ENCODE data around the gene MOK. TPM values are rescaled to one million over a fixed set of nuclear protein-coding genes. Genes with fewer than 3 reads are reported as not detected.
A peak's percentile ranks its signal among the peaks of the same experiment; 100 is the strongest.

MOK gene
- polyA plus RNA-seq (63.6 and 89.8 TPM in 2 replicates), polyA minus RNA-seq (52.1 and 54.8 TPM in 2 replicates)

- no peaks in the 10 kb centered on the region for H3K9me2 ChIP-seq (ENCODE audit: insufficient read depth, low read length)
- peak within 1 kb of the TSS; percentile 98 for H3K4me2 ChIP-seq (ENCODE audit: low read length)
- H3K27ac ChIP-seq (ENCODE audit: low read length), result peak within 1 kb of the TSS; percentile 84
- H3K36me3 ChIP-seq (ENCODE audit: insufficient read depth, low read length), result no peaks in the 10 kb centered on the region
- peak within 1 kb of the TSS; percentile 68 for H3K9ac ChIP-seq (ENCODE audit: low read length)
- no peaks in the 10 kb centered on the region for H3K27me3 ChIP-seq (ENCODE audit: insufficient read depth, low read depth, low read length)
- H4K20me1 ChIP-seq (ENCODE audit: insufficient read depth), result no peaks in the 10 kb centered on the region
- peaks cover 17% of the 10 kb centered on the region for H3K79me2 ChIP-seq (replicated peaks; ENCODE audit: insufficient read depth, low read length)
- H3F3A ChIP-seq (ENCODE audit: insufficient read depth, low read length, poor library complexity, severe bottlenecking), result no peaks in the 10 kb centered on the region
- H3K9me3 ChIP-seq (ENCODE audit: low read length), result no peaks in the 10 kb centered on the region
- TF ChIP-seq EZH2 (IDR thresholded peaks at IDR 0.05; ENCODE audit: borderline replicate concordance, insufficient read depth, low read length, poor library complexity, severe bottlenecking), result no peak
- TF ChIP-seq, protein P1, sequence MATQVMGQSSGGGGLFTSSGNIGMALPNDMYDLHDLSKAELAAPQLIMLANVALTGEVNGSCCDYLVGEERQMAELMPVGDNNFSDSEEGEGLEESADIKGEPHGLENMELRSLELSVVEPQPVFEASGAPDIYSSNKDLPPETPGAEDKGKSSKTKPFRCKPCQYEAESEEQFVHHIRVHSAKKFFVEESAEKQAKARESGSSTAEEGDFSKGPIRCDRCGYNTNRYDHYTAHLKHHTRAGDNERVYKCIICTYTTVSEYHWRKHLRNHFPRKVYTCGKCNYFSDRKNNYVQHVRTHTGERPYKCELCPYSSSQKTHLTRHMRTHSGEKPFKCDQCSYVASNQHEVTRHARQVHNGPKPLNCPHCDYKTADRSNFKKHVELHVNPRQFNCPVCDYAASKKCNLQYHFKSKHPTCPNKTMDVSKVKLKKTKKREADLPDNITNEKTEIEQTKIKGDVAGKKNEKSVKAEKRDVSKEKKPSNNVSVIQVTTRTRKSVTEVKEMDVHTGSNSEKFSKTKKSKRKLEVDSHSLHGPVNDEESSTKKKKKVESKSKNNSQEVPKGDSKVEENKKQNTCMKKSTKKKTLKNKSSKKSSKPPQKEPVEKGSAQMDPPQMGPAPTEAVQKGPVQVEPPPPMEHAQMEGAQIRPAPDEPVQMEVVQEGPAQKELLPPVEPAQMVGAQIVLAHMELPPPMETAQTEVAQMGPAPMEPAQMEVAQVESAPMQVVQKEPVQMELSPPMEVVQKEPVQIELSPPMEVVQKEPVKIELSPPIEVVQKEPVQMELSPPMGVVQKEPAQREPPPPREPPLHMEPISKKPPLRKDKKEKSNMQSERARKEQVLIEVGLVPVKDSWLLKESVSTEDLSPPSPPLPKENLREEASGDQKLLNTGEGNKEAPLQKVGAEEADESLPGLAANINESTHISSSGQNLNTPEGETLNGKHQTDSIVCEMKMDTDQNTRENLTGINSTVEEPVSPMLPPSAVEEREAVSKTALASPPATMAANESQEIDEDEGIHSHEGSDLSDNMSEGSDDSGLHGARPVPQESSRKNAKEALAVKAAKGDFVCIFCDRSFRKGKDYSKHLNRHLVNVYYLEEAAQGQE (IDR thresholded peaks at IDR 0.05; ENCODE audit: borderline replicate concordance), result peak; percentile 21
- peak; percentile 17 for TF ChIP-seq SMC3 (conservative IDR thresholded peaks at IDR 0.05; ENCODE audit: poor library complexity)
- TF ChIP-seq, protein P2, sequence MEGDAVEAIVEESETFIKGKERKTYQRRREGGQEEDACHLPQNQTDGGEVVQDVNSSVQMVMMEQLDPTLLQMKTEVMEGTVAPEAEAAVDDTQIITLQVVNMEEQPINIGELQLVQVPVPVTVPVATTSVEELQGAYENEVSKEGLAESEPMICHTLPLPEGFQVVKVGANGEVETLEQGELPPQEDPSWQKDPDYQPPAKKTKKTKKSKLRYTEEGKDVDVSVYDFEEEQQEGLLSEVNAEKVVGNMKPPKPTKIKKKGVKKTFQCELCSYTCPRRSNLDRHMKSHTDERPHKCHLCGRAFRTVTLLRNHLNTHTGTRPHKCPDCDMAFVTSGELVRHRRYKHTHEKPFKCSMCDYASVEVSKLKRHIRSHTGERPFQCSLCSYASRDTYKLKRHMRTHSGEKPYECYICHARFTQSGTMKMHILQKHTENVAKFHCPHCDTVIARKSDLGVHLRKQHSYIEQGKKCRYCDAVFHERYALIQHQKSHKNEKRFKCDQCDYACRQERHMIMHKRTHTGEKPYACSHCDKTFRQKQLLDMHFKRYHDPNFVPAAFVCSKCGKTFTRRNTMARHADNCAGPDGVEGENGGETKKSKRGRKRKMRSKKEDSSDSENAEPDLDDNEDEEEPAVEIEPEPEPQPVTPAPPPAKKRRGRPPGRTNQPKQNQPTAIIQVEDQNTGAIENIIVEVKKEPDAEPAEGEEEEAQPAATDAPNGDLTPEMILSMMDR (IDR thresholded peaks at IDR 0.05; ENCODE audit: poor library complexity, severe bottlenecking), result no peak
- peak; percentile 95 for TF ChIP-seq MXI1 (conservative IDR thresholded peaks at IDR 0.05; ENCODE audit: poor library complexity, severe bottlenecking)
- peak; percentile 66 for TF ChIP-seq POLR2AphosphoS5 (IDR thresholded peaks at IDR 0.05)
- TF ChIP-seq EP300 (conservative IDR thresholded peaks at IDR 0.05; ENCODE audit: poor library complexity, severe bottlenecking), result peak; percentile 51
- peak within 1 kb of the TSS; percentile 80 for H2AFZ ChIP-seq (ENCODE audit: low read depth, low read length)
- peak within 1 kb of the TSS; percentile 92 for H3K4me3 ChIP-seq (ENCODE audit: low read length)
These were observed at the start of gene MOK for GRCh38 chr14:102304611-102305506. MOK (minus strand) TSS chr14:102305164; CDS start chr14:102304968, 196 bp downstream.

DNA sequence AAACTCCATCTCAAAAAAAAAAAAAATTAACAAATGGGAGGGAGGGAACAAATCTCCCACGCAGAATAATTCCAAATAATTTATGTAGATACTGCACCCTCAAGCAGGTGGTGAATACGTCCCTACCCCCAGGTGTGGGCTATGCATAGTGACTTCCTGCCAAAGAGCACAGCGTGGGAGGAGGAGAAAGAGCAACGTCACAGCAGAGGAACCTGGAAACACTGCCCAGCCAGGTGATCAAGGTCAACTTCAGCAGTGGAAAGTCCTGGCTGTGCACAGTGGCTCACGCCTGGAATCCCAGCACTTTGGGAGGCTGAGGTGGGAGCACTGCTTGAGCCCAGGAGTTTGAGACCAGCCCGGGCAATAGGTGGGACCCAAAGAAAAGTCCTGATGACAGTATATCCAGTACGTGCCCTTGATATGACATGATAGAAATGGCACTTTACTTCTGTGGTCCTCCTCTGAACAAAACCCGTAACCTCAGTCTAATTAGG lies 48.2 kb upstream of the MOK start:
- Histone ChIP-seq H3K27me3 (ENCODE audit: insufficient read depth, low read depth, low read length) (no peaks in the 10 kb centered on the region), H3K36me3 (ENCODE audit: insufficient read depth, low read length) (peaks cover 5% of the 10 kb centered on the region)
- no peak for TF ChIP-seq SMC3 (conservative IDR thresholded peaks at IDR 0.05; ENCODE audit: poor library complexity)
- no peak for TF ChIP-seq EZH2 (IDR thresholded peaks at IDR 0.05; ENCODE audit: borderline replicate concordance, insufficient read depth, low read length, poor library complexity, severe bottlenecking)
- no peak for TF ChIP-seq EP300 (conservative IDR thresholded peaks at IDR 0.05; ENCODE audit: poor library complexity, severe bottlenecking)
- TF ChIP-seq, protein P2 (IDR thresholded peaks at IDR 0.05; ENCODE audit: poor library complexity, severe bottlenecking), result no peak
- no peak for TF ChIP-seq RAD21 (conservative IDR thresholded peaks at IDR 0.05)
- TF ChIP-seq, protein P1 (IDR thresholded peaks at IDR 0.05; ENCODE audit: borderline replicate concordance), result no peak
- no peak for TF ChIP-seq POLR2AphosphoS5 (IDR thresholded peaks at IDR 0.05)
- no peak for TF ChIP-seq TAF1 (IDR thresholded peaks at IDR 0.05; ENCODE audit: low read depth)
- no peak for TF ChIP-seq MXI1 (conservative IDR thresholded peaks at IDR 0.05; ENCODE audit: poor library complexity, severe bottlenecking)

More for the DNA sequence above, 48.2 kb upstream of the MOK start:
- Histone ChIP-seq H3K4me2 (ENCODE audit: low read length) (no peak overlapping the region), H3K27ac (ENCODE audit: low read length) (no peak overlapping the region), H3K9ac (ENCODE audit: low read length) (no peak overlapping the region), H3K9me3 (ENCODE audit: low read length) (no peaks in the 10 kb centered on the region), H2AFZ (ENCODE audit: low read depth, low read length) (no peak overlapping the region), H3F3A (ENCODE audit: insufficient read depth, low read length, poor library complexity, severe bottlenecking) (no peaks in the 10 kb centered on the region), H3K4me3 (ENCODE audit: low read length) (no peak overlapping the region), H3K9me2 (ENCODE audit: insufficient read depth, low read length) (no peaks in the 10 kb centered on the region), H4K20me1 (ENCODE audit: insufficient read depth) (no peaks in the 10 kb centered on the region), H3K79me2 (replicated peaks; ENCODE audit: insufficient read depth, low read length) (no peaks in the 10 kb centered on the region)

Measured in neural cell (in vitro differentiated cells).